ENCODE measurements around the gene ABCA4. TPM values are rescaled to one million over a fixed set of nuclear protein-coding genes. Genes with fewer than 3 reads are reported as not detected.

The ABCA4 gene
- total RNA-seq, 4 donors from 2014 or later: 0.19 to 1.7 (median 0.45) TPM

DNA sequence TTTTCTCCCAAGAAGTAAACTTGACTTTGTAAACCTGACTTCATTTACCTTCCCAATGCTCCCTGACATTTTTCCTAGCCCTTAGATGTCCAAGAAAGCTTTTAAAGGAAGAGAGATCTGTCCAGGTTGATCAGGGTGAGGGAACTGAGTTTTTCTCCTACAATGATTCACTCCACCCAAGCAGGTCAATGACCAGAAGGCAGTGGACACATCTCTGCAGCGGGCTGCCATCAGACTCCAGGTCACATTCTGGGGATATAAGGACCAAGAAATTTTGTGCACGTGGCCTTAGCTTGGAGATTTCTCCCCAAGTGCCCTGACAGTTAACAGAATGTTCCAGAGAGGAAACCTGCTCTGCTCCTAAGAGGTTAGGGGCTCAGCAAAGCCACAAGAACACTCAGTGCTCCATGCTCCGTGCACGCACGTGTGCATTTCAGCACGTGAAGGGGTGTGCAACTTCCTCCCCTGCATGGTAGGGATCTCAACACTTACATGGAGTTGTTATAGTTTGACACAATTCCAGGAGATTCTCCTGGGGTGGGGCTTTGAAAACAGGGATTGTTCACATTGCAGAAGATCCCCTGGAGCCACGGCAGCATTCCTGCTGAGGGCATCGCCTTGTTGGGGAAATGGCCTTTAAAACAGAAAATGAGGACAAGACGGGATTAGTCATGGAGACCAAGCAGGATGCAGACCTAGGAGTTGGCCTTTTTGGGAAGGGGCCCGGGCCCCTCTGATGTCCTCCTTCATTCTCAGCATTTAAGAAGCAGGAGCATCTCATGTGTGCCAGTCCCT, 9.8 kb downstream of the ABCA4 start:
- intact Hi-C loops (cut with DNase I): no loop called here
- H3K36me3 ChIP-seq: no peaks in the 10 kb centered on the region
- no peaks in the 10 kb centered on the region for H3K9me3 ChIP-seq
- no peak overlapping the region for H3K27ac ChIP-seq (replicated peaks in 1 of 4)
- DNase-seq (ENCODE audit: extremely low spot score): no peak
- no peak overlapping the region for H3K4me3 ChIP-seq
- TF ChIP-seq, protein P1, sequence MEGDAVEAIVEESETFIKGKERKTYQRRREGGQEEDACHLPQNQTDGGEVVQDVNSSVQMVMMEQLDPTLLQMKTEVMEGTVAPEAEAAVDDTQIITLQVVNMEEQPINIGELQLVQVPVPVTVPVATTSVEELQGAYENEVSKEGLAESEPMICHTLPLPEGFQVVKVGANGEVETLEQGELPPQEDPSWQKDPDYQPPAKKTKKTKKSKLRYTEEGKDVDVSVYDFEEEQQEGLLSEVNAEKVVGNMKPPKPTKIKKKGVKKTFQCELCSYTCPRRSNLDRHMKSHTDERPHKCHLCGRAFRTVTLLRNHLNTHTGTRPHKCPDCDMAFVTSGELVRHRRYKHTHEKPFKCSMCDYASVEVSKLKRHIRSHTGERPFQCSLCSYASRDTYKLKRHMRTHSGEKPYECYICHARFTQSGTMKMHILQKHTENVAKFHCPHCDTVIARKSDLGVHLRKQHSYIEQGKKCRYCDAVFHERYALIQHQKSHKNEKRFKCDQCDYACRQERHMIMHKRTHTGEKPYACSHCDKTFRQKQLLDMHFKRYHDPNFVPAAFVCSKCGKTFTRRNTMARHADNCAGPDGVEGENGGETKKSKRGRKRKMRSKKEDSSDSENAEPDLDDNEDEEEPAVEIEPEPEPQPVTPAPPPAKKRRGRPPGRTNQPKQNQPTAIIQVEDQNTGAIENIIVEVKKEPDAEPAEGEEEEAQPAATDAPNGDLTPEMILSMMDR (IDR thresholded peaks at IDR 0.05): no peak
- no peak for TF ChIP-seq POLR2AphosphoS5 (IDR thresholded peaks at IDR 0.05)
- H3K27me3 ChIP-seq: peaks cover 0 to 6% (median 0%) of the 10 kb centered on the region in 4 donors
- 90% methylated on average over 10 of the region's 10 CpGs for WGBS
- H3K4me1 ChIP-seq: peaks cover 0 to 4% (median 0%) of the 10 kb centered on the region in 4 donors

DNA sequence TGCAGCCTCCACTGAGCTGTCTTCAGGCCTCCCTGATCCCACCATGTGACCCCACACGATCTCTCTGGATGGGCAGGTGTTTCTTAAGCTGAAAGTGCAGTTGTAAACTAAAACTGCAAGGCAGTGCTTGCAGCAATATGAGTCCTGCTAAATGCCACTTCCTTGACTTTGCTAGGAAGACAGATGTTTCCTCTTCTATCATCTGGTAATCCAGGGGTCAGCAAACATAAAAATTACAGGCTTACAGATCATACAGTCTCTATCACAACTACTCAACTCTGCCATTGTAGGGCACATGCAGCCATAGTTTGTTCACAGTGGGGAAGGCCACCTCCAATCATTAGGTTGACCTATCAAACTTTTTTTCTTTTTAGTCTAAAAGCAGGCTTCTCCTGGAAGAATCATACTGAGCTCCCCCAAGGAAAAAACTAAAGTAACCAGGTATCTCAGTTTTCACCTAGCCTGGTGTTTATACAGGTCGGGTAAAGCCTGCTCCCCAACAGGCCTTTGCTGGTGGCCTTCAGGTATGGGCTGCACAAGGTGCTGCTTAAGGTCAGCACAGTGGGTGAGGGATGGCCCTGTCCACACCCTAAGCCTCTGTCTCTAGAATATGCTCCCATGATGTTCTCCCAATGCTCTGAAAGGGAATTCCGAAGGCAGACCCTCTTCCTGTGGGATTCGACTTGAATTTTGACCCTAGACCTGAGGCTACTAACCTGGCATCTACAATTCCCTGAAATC, 10.8 kb downstream of the ABCA4 start:
- H3K27ac ChIP-seq (replicated peaks in 1 of 4): no peak overlapping the region
- H3K27me3 ChIP-seq: peaks cover 0 to 6% (median 0%) of the 10 kb centered on the region in 4 donors
- peaks cover 0 to 5% (median 2%) of the 10 kb centered on the region in 4 donors for H3K4me1 ChIP-seq
- no peak for DNase-seq (ENCODE audit: extremely low spot score)
- intact Hi-C loops (cut with DNase I): no loop called here
- H3K4me3 ChIP-seq: no peak overlapping the region
- H3K9me3 ChIP-seq: no peaks in the 10 kb centered on the region
- WGBS: 87% methylated on average over 4 of the region's 4 CpGs
- TF ChIP-seq, protein P1 (IDR thresholded peaks at IDR 0.05): no peak
- TF ChIP-seq EP300 (IDR thresholded peaks at IDR 0.05): no peak
- TF ChIP-seq POLR2AphosphoS5 (IDR thresholded peaks at IDR 0.05): no peak
- TF ChIP-seq POLR2A (IDR thresholded peaks at IDR 0.05; ENCODE audit: low read depth): no peak
- H3K36me3 ChIP-seq: no peaks in the 10 kb centered on the region

DNA sequence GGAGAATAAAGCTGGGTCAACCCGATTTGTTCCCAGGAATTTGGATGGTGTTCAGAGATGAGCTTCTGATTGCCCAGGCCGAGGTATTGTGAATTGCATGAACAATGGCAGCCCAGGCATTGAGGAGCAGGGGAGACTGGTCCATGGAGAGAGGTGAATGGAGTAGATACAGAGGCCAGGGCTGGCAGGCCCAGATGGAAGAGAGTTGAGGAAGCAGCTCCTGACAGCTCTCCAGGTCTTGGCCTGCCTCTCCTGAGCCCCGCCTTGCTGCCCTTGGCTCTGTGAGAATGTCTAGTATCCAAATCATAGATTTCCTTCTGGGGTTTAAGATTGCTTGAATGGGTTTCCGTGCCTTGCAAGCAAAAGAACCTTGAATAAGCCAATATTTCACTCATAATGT, 11.5 kb downstream of the ABCA4 start:
- Histone ChIP-seq H3K27ac (replicated peaks in 1 of 4) (no peak overlapping the region), H3K4me1 (peaks cover 0 to 5% (median 2%) of the 10 kb centered on the region in 4 donors), H3K4me3 (no peak overlapping the region), H3K27me3 (peaks cover 0 to 6% (median 0%) of the 10 kb centered on the region in 4 donors), H3K9me3 (no peaks in the 10 kb centered on the region), H3K36me3 (no peaks in the 10 kb centered on the region)
- 67% methylated on average over 4 of the region's 4 CpGs for WGBS
- TF ChIP-seq, protein P1 (IDR thresholded peaks at IDR 0.05): no peak
- TF ChIP-seq EP300 (IDR thresholded peaks at IDR 0.05): no peak
- no peak for TF ChIP-seq POLR2A (IDR thresholded peaks at IDR 0.05; ENCODE audit: low read depth)
- TF ChIP-seq POLR2AphosphoS5 (IDR thresholded peaks at IDR 0.05): no peak
- intact Hi-C loops (cut with DNase I): no loop called here
- DNase-seq (ENCODE audit: extremely low spot score): no peak

DNA sequence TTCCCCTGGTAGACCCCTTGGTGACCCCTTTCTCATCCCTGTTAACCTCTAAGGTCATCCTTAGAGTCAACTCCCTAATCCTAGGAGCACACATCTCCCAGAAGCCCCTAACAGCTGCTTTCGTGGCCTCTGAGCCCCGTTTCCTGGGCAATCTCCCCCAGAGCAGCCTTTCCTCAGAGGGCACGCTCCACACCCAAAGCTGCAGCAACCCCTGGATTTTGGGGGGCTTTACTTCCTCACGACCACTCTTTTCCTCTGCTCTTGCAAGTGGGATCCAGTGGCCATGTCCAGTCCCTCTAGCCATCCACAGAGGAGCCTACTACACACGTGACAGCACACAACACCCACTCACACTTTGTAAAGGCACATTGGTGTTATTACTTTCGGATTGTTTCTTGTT, 13.8 kb downstream of the ABCA4 start:
- Histone ChIP-seq H3K27ac (replicated peaks in 1 of 4) (no peak overlapping the region), H3K27me3 (peaks cover 0 to 6% (median 0%) of the 10 kb centered on the region in 4 donors), H3K4me3 (no peak overlapping the region), H3K36me3 (no peaks in the 10 kb centered on the region), H3K9me3 (no peaks in the 10 kb centered on the region), H3K4me1 (peaks cover 0 to 5% (median 2%) of the 10 kb centered on the region in 4 donors)
- no peak for DNase-seq (ENCODE audit: extremely low spot score)
- WGBS: 93% methylated on average over 6 of the region's 6 CpGs
- no peak for TF ChIP-seq EP300 (IDR thresholded peaks at IDR 0.05)
- no peak for TF ChIP-seq POLR2A (IDR thresholded peaks at IDR 0.05; ENCODE audit: low read depth)
- TF ChIP-seq, protein P1 (IDR thresholded peaks at IDR 0.05): no peak
- no peak for TF ChIP-seq POLR2AphosphoS5 (IDR thresholded peaks at IDR 0.05)
- intact Hi-C loops (cut with DNase I): no loop called here

All from esophagus muscularis mucosa (tissue), 4 donors.